GM21786 (cell line): ENCODE results near the gene EFL1.
"Not testable (repeated sequence)": the region's sequence is repeated elsewhere in the genome, so short reads cannot be mapped to it uniquely, and the experiment has no call there.

Experiments
- ATAC-seq: cut with Tn5 transposase; IDR thresholded peaks from one replicate; pipeline ENCODE4 v1.9.1; 2021; ENCODE audit not compliant: unreplicated experiment

Gene EFL1

DNA sequence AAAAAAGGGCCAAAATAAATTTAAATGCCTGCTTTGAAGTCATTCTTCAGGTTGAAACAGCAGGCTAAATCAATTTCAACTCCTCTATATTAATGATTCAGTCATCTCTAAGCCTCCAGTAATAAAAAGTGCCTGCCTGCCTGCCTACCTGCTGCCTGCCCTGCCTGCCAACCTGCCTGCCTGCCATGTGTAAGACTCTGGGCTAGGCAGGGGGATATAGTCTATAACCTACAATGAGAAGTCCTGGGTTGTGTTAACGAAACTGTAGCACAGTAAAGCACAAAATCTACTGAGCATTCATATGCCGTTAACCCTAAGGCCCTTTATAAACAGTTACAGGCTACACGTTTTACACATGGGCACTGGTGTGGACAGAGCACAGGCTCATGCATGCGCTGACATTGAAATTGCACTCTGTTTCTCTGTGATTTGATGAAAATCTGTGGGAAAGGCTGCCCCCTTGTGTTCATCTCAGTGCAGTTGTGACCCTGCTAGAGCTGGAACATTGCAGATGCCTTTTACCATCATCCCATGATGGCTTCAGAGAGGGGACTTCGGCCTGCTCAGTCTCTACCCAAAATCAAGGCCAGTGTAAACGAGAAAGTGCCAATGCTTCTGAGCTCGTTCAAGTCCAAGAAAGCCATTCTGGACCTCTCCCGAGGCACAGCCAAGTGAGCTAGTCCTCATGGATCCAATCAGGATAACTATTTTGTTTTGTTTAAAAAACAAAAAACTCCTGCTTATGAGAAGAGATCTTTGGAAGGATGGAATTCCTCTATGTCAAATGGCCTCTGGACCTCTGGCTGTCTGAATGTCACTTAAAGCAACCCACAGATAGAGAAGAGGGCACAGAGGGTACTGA, 64.6 kb downstream of the EFL1 start:
- peak; percentile 95 for ATAC-seq

DNA sequence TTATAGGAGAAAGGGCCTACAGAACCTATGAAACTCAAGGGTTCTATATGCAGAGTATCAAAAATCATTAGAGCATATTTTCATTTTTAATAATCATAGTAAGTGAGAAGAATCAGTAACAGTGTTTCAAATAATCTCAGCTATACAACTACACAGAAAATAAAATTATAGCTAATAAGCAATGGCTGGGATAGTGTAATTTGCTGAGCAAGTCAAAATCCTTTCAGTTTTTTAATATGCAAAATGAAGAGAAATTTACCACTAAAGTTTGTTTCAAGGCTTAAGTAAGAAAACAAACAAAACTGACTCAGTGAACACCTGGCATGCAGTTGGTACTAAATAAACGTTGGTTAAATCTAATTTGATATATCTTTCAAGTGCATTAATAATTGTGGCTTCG, 66.2 kb downstream of the EFL1 start:
- no peak for ATAC-seq

DNA sequence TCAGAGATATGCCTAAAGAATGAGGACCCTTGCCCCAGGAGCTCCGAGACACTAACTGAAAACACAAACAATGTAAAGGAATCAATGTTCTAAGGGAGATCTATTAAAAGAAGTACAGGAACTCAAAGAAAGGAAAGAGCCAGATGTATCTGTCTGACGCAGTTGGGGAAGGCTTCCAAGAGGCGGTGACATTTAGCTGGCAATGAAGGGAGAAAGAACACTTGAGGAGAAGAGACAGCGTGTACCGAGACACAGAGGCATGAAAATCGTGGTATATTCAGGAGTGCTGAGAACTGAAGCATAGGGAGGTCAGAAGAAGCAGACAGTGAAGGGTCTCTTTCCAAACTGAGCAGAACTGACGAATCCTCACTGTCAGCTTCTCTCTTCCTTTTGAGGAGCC, 66.7 kb downstream of the EFL1 start:
- not testable (repeated sequence) for ATAC-seq

DNA sequence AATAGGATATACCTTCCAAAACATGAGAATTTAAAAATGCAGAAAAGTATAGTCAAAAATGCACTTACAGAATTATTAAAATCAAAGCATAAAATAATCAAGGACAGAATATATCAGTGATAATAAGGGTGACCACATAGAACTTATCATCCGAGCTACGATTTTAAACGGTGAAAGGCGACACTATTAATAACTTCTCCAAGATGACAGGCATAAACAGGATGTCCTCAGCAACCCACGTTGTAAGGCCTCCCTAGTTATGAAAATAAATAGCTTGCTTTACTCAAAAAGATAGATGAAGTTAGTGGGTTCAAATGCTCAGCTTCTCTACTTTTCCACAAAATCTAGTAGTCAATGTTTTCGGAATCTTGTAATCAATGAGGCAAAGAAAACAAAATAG, 68.0 kb downstream of the EFL1 start:
- ATAC-seq: not testable (repeated sequence)

DNA sequence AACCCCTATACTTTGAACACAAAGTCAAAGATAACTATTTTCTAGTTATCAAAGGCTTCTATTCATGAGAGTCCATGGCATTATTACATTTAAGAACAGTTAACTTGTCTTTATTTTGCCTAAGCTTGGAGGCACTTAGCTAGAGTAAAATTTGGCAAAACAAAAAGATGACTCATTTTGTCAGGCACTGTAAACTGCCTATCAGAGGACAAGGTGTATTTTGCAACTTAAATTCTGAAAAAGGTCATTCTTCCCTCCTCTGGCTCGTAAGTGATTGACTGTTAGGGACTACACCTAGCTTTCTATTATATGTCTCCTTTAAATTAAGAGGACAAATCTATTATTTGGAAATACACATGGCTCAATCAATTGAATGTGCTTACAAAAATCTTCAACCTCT, 69.1 kb downstream of the EFL1 start:
- not testable (repeated sequence) for ATAC-seq

DNA sequence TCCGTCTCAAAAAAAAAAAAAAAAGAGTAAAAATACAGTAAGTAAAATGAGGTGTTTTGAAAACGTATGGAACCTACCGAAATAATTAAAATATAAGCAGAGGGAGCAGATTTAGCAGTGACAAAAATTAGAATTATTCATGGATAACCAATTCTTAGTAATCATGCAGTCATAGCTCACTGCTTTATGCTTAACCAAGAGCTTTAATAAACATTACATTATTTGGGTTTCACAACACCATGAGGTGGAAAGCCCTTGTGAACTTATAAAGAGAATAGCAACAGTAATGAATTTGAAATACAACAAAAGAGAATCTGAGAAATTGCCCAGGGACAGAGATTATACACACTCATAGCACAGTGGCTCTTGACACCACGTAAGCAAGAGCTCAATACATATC, 70.1 kb downstream of the EFL1 start:
- ATAC-seq: not testable (repeated sequence)

DNA sequence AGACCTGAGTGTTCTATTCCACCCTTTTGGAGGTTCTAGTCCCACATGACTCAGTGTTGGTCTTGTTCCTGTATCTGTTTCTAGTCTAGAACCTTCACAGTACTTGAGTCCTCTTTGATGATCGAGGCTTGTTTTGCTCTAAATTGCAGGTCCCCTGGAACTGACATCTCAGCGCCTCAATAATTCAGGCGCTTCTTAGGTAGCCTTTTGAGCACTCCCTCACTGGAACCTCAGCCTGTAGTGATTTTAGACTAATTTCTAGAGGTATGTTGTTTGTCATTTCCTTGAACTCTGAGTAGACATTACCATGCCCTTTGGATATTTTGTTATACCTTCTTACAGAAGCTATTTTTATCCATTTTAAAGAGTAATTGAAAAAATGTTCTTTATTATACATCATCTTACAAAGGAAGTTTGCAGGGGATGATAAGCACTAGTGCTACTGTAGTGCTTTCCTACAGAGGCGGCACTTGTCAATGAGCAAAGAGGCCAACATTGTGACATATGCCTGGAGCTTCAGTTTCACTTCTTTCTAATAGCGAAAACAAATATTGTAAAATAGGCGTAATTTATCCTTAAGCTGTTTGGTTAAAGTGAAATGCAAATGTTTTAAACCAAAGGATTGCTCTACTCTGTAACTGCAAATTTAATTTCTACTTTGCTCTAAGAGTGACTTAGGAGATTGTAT, 75.7 kb downstream of the EFL1 start:
- ATAC-seq: peak; percentile 92

DNA sequence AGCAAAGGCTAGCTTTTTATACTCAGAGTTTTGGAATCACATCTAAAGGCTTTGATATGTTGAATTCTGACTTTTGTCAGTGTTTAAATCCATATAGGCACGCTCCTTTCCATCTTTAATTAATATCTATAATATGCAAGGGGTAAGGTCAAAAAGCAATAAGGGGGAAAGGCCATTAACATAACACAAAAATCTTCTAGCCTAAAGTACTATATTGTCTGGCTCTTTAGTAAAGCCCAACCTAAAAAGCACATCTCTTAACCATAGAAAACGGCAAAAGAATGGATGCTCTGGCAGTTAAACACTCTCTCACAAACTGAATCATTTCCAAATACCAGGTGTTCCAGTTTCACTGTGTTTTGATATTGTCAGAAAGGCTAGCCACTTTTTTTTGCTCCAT, 76.4 kb downstream of the EFL1 start:
- no peak for ATAC-seq

DNA sequence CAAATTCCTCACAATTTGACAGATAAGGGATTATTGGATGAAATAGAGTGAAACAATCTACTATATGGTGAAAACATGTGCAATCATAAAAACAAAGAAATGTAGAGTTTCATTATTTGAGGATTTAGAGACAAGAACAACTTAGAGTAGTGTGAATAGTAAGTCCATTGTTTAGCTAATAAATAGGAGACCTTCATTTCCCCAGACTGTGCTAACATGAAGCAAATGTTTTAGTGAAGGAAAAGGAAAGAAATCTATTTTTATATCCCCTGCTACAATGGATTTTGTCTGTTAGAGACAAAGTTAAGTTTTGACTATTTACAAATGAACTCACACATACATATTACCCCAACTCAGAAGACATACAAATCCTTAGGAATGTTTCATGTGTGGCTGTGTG, 77.8 kb downstream of the EFL1 start:
- ATAC-seq: no peak

DNA sequence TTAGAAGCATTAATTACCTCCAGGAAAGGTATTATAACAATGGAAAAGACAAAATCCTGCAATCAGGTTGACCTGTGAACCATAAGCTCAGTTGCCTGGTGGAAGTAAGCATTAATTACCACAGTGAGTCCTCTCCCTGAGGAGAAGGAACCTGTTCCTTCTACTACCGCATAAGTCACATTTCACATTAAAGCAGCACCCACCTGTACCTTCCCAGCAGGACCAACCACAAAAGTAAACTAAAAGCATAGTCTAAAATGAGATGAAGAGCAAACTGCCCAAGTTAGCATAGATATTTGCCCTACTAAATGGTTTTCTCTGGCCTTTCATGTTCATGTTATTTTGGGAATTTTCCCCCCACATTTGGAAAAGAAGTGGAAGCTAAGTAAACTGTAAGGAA, 78.2 kb downstream of the EFL1 start:
- ATAC-seq: no peak

DNA sequence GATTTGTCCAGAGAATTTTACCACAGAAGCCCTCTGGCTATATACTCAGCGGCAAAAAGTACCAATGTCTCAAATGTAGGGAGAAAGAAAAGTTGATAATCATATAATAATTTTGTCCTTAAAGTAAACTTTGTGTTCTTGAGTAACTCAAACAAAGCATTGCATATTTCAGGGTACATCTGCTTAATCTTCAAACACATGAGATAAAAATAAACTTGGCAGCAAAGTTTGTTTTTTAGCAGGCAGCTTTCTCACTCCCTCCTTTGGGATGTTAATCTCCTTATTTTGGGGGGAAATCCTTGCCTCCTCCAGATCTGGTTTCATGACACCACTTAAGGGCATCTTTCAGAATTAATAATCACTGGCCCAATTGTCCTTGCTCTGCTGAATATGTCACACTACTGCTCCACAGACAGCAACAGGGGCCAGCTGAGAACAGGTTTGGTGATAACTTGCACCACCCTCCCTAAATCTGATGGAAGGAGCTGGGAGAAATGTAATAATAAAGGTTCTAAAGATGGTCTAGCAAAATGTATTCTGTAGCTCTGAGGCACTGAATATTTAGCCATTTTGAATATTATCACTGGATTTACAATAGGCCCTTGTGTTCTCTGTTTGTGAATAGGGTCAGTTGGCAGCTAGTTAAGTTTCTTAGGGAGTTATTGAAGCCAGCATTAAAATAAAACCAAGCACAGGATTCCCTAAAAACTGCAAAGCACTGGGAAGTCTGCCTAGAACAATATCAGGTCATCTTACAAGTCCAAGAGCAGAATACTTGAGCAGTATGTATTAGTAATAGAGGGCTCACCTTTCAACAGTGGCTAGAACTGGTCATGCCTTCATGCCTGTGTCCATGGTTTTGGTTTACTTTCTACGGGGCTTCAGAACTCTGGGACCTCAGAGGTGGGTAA, 79.2 kb downstream of the EFL1 start:
- ATAC-seq: no peak

DNA sequence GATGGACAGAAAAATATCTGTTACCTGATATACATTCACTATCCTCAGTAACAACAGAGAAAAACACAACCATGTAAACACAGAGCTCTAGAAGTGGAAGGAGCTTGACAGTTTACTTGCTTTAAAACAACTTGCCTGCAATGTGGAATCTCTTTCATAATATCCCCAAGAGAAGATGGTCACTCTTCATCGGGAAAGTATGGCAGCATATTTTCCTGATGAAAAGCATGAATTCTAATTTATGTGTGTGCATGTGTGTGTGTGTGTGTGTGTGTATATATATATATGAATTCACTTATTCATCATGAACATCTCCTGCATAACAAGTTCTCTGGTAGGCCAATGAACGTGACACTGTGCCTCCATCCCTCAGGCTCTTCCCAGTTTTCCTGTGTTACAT, 81.2 kb downstream of the EFL1 start:
- ATAC-seq: no peak

DNA sequence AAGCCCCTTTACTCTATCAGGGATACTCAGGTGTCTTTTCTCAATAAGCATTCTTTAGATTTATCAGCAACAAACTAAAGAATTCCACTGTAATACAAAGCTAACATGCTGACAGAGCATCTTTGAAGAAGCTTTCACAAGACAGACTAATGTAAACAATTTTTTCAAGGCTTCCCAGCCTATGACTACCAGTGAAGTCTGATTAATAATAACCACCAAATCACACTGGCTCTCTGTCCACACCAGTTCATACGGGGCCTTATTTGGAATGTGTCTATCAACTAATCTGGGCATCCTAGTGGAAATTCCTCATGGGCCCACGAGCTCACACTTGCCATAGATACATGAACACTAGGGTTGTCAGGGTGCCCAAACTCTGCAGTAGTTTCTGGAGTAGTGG, 84.5 kb downstream of the EFL1 start:
- ATAC-seq: no peak

DNA sequence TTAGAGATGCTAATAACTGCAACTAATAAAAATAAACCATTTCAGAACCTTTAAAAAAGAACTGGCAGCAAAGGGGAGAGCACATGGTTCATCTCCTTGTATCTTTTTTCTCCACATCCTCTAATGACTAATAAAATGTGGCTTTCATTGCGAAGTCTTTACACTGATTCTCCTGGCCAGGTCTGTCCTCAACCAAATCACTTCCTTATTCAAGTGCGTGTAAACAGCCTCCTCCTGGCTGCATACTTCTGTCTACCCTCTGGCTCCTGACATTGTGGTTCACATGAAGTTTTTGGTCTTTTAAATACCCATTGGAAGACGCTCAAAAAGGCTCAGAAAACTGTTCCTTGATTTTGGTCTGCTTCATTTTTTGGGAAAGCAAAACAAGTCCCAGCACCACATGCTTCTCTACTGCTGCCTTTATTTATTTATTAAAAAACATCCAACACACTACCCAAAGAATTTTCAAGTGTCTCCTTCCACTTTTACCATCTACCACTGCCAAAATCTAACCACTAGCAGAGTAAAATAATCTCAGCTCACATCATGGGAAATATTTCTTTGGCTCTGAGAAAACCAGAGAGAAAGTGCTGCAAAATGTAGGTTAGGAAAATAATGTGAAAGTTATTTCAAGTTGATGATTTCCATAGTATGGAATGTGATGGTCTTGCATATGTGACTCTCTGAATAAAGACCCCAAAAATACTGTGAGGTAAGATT, 85.1 kb downstream of the EFL1 start:
- ATAC-seq: no peak

DNA sequence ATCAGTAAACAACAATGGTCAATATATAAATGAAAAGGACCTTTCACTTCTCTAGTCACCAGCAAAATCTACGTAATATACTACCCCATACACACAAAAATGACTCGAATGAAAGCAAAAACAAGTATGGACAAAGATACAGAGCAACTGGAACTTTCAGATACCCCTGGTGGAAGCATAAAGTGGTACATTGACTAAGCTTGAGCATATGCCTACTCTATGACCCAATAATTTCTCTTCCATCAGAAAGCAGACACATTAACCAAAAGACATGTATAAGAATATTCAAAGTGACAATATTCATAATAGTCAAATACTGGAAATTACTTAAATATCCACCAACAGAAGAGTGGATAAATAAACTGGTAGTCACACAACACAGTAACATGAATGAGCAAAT, 86.0 kb downstream of the EFL1 start:
- ATAC-seq: no peak

DNA sequence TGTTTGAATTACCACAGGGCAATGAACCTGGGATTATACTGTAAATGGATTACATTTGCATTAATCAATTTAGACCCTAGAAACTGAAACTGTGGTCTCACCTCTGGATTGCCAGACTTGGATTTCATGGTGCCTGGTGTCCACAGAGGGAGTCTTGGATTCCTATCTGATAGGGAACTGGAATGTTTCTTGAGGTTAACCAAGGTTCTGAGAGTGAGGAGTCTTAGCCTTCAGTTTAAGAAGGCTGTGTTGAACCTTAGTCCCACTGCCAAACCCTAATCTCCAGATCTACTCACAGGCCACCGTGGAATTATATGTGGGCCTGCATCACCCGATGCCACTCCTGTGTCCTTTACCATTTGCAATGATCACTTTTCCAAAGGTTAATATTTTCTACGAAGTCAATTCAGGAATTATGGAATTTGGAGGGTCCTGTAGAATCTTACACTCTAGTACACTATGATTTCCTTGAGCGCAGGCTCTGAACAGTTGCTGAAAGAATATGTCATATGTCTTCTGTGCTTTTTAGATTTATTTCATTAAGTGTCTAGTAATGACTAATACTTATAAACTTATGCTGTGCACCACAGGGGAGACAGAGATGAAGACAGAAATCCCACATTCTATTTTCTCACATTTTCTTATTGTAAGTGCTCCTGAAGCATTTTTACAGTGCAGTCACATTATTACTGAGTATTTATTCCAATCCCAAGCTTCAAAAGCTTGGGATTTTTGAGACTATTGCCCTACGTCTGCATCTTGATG, 87.9 kb downstream of the EFL1 start:
- no peak for ATAC-seq

DNA sequence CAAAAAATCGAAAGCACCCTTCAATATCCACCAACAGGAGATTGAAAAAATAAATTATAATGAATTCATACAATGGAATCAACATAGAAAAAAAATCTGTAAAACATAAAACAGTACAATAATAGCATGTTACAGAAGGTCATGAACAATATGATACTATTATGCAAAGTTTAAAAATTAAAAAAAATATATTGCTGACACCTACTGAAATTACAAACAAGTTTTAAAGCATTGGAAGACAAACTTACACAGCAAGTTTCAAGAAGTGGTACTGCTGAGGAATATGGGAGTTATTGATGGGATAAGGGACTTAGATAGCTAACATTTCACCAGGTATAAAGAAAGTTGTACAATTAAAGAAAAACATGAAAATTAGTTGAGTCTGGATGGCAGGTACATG, 89.4 kb downstream of the EFL1 start:
- ATAC-seq: no peak

DNA sequence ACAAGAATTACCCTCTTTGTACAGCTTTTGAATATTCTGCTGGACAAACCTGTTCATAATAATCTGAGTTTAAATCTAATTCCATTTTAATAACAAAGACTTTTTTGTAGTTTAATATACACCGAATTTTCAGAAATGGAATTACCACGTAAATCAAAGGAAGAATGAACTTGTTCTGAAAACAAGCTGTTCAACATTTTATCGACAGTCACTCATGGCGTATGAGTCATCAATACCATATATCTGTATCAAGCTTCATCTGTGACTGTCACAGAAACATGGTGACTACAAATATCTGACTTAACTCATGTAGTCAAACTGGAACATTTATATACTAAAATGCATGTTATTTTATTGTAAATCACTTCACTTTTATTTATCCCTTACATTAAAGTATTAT, 90.0 kb downstream of the EFL1 start:
- ATAC-seq: no peak

DNA sequence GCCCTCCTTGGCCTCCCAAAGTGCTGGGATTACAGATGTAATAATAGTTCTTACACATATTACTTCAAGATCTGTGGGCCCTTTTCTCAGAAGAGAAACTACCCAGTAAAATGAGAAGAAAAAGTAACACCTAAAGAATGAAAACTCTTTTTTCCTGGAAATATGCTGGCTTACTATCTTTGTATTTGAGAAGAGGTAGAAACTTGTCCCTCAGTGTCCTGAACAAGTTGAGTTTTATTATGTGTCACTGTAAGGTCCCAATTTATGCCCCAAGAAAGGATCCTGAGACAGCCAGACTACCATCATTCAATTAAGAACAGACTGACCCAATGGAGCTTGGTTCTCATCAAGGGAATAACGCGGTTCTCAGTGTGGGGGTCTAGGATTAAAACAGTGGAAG, 93.8 kb downstream of the EFL1 start:
- no peak for ATAC-seq

DNA sequence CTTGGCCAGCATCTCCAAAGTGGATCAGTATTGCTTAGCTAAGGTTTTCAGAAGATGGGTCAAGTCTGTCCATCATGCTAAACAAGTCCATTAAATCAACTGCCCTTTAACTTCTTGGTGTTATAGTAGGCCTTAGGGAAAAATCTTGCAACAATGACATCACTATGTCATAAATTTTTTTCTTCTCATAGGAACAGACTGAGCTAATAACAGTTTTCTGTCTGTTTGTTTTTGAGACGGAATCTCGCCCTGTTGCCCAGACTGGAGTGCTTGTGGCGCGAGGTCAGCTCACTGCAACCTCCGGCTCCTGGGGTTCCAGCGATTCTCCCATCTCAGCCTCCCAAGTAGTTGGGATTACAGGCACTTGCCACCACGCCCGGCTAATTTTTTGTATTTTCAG, 94.2 kb downstream of the EFL1 start:
- ATAC-seq: no peak
